Liver (tissue), 9 donors: Measurements from ENCODE around the gene CSF2. TPM values are rescaled to one million over a fixed set of nuclear protein-coding genes. Genes with fewer than 3 reads are reported as not detected.

ENCODE experiments used
- DNase-seq: peaks from one replicate; pipeline ENCODE4 v3.0.0-alpha.2; 2017; ENCODE audit warnings: low spot score
- H3K27ac ChIP-seq, 2 donors: one replicate each; pipeline ENCODE4 v1.7.0; 2013; ENCODE audit warnings: inconsistent platforms in 2 of 2, low read length in 2 of 2, control low read depth in 1 of 2, low read depth in 1 of 2, mild to moderate bottlenecking in 1 of 2
- H3K27me3 ChIP-seq, 4 donors: one replicate each; pipeline versions ENCODE4 v1.6.1 to v1.7.0; 2013; ENCODE audit warnings: low read length in 3 of 4, inconsistent platforms in 1 of 4, mild to moderate bottlenecking in 1 of 4, moderate library complexity in 1 of 4; ENCODE audit not compliant: control insufficient read depth in 4 of 4, insufficient read depth in 4 of 4
- H3K36me3 ChIP-seq, 4 donors: one replicate each; pipeline versions ENCODE4 v1.6.1 to v1.7.0; 2013; ENCODE audit warnings: low read length in 3 of 4, mild to moderate bottlenecking in 3 of 4, low read depth in 1 of 4, moderate library complexity in 1 of 4; ENCODE audit not compliant: control insufficient read depth in 4 of 4, insufficient read depth in 3 of 4
- H3K4me1 ChIP-seq, 4 donors: one replicate each; pipeline versions ENCODE4 v1.6.1 to v1.7.0; 2013; ENCODE audit warnings: low read length in 3 of 4, mild to moderate bottlenecking in 3 of 4, moderate library complexity in 1 of 4; ENCODE audit not compliant: control insufficient read depth in 4 of 4, insufficient read depth in 4 of 4
- H3K4me3 ChIP-seq, 3 donors: one replicate each; pipeline versions ENCODE4 v1.6.1 to v1.7.0; 2013; ENCODE audit warnings: low read length in 3 of 3, control low read depth in 1 of 3, low read depth in 1 of 3, mild to moderate bottlenecking in 1 of 3
- H3K9ac ChIP-seq, 2 donors: one replicate each; pipeline ENCODE4 v1.7.0; 2013; ENCODE audit warnings: low read length in 2 of 2, mild to moderate bottlenecking in 2 of 2, moderate library complexity in 2 of 2, control low read depth in 1 of 2, low read depth in 1 of 2
- H3K9me3 ChIP-seq, 4 donors: one replicate each; pipeline versions ENCODE4 v1.6.1 to v1.7.0; 2013; ENCODE audit warnings: low read length in 3 of 4; ENCODE audit not compliant: control insufficient read depth in 4 of 4
- ATF3 ChIP-seq: IDR thresholded peaks from 2 replicates; pipeline ENCODE4 v1.6.1; 2016; ENCODE audit warnings: antibody characterized with exemption
- EGR1 ChIP-seq, 2 donors: IDR thresholded peaks; 2 replicates each; pipeline ENCODE4 v1.6.1; 2016 to 2018; ENCODE audit warnings: antibody characterized with exemption in 2 of 2, low read depth in 2 of 2
- FOXA1 ChIP-seq: IDR thresholded peaks from 2 replicates; pipeline ENCODE4 v1.6.1; 2016; ENCODE audit warnings: antibody characterized with exemption
- FOXA2 ChIP-seq: IDR thresholded peaks from 2 replicates; pipeline ENCODE4 v1.6.1; 2016; ENCODE audit warnings: antibody characterized with exemption
- GABPA ChIP-seq, 2 donors: IDR thresholded peaks in 1 of 2; conservative IDR thresholded peaks in 1 of 2; 2 replicates each; pipeline ENCODE4 v1.6.1; 2016; ENCODE audit warnings: antibody characterized with exemption in 2 of 2, mild to moderate bottlenecking in 1 of 2, moderate library complexity in 1 of 2
- HNF4A ChIP-seq, 2 donors: conservative IDR thresholded peaks; 2 replicates each; pipeline ENCODE4 v1.6.1; 2016; ENCODE audit warnings: antibody characterized with exemption in 2 of 2, mild to moderate bottlenecking in 2 of 2
- JUND ChIP-seq, 2 donors: IDR thresholded peaks; 2 replicates each; pipeline ENCODE4 v1.6.1; 2016; ENCODE audit warnings: antibody characterized with exemption in 2 of 2
- MAX ChIP-seq: IDR thresholded peaks from 2 replicates; pipeline ENCODE4 v1.6.1; 2016; ENCODE audit warnings: antibody characterized with exemption
- NR2F2 ChIP-seq: IDR thresholded peaks from 2 replicates; pipeline ENCODE4 v1.6.1; 2016; ENCODE audit warnings: antibody characterized with exemption
- RAD21 ChIP-seq, 2 donors: IDR thresholded peaks; 2 replicates each; pipeline ENCODE4 v1.6.1; 2016; ENCODE audit warnings: antibody characterized with exemption in 2 of 2, mild to moderate bottlenecking in 2 of 2
- REST ChIP-seq: IDR thresholded peaks from 2 replicates; pipeline ENCODE4 v1.6.1; 2016; ENCODE audit warnings: antibody characterized with exemption, mild to moderate bottlenecking
- RXRA ChIP-seq, 2 donors: IDR thresholded peaks; 2 replicates each; pipeline ENCODE4 v1.6.1; 2017 to 2018; ENCODE audit warnings: antibody characterized with exemption in 2 of 2, mild to moderate bottlenecking in 1 of 2
- SP1 ChIP-seq: IDR thresholded peaks from 2 replicates; pipeline ENCODE4 v1.6.1; 2018; ENCODE audit warnings: antibody characterized with exemption, mild to moderate bottlenecking
- TAF1 ChIP-seq: conservative IDR thresholded peaks from 2 replicates; pipeline ENCODE4 v1.6.1; 2016; ENCODE audit warnings: antibody characterized with exemption, mild to moderate bottlenecking
- YY1 ChIP-seq: IDR thresholded peaks from 2 replicates; pipeline ENCODE4 v1.6.1; 2016; ENCODE audit warnings: antibody characterized with exemption, mild to moderate bottlenecking
- ZBTB33 ChIP-seq: IDR thresholded peaks from 2 replicates; pipeline ENCODE4 v1.6.1; 2016; ENCODE audit warnings: antibody characterized with exemption
- WGBS: extraction: QIAGEN DNeasy Blood & Tissue Kit; methylation state at CpG from one replicate; pipeline ENCODE4 v1.1.7; 2013; 5-methylcytosine and 5-hydroxymethylcytosine counted together
- polyA plus RNA-seq, 2 donors: library from polyadenylated mRNA; stranded (reverse) in 1 of 2; unstranded in 1 of 2; fragments of 200-250 nt in 1 of 2; fragments of >200 nt in 1 of 2; fragmentation: Nextera tagmentation in 1 of 2; extraction: Ambion mirVana in 1 of 2; gene quantifications; one replicate each; pipeline versions ENCODE4 v1.2.1 to v1.2.3, GENCODE V29; 2013 to 2015
- total RNA-seq, 2 donors: library from RNA; depleted of rRNA; stranded (reverse); fragments of >200 nt; gene quantifications; one replicate each; pipeline ENCODE4 v1.2.3, GENCODE V29; 2014
- donor health status: healthy.
- donor health status: healthy.
- donor health status: healthy.
- donor health status: healthy.
- donor health status: healthy.

Gene CSF2
- total and polyA plus RNA-seq, 4 donors, result not detected

GRCh38 chr5:132086277-132086794 lies 12.7 kb downstream of the CSF2 start:
- no peaks in the 10 kb centered on the region for H3K27me3 ChIP-seq
- no peaks in the 10 kb centered on the region for H3K36me3 ChIP-seq
- TF ChIP-seq FOXA1, result no peak
- TF ChIP-seq NR2F2, result peak; percentile 37
- H3K9ac ChIP-seq, result no peak overlapping the region
- no peak overlapping the region for H3K27ac ChIP-seq
- no peaks in the 10 kb centered on the region for H3K9me3 ChIP-seq
- no peak for DNase-seq
- no peak overlapping the region for H3K4me3 ChIP-seq
- no peaks in the 10 kb centered on the region for H3K4me1 ChIP-seq
- WGBS, result 76% methylated on average over 2 of the region's 2 CpGs

- H3K9ac ChIP-seq, result no peak overlapping the region
Observed at GRCh38 chr5:132087176-132087575, 13.6 kb downstream of the CSF2 start.

GRCh38 chr5:132087661-132088060 lies 14.1 kb downstream of the CSF2 start:
- Histone ChIP-seq H3K27me3 (no peaks in the 10 kb centered on the region), H3K4me1 (no peaks in the 10 kb centered on the region), H3K4me3 (no peak overlapping the region), H3K9ac (no peak overlapping the region), H3K9me3 (no peaks in the 10 kb centered on the region), H3K27ac (no peak overlapping the region), H3K36me3 (no peaks in the 10 kb centered on the region)
- WGBS, result 84% methylated on average over 8 of the region's 8 CpGs
- TF ChIP-seq RXRA (IDR thresholded peaks at IDR 0.05) (no peak), YY1 (no peak), SP1 (no peak), ZBTB33 (no peak), NR2F2 (no peak), FOXA2 (no peak), GABPA (IDR thresholded peaks at IDR 0.05 in 1 of 2, conservative IDR thresholded peaks at IDR 0.05 in 1 of 2) (no peak), EGR1 (IDR thresholded peaks at IDR 0.05; ENCODE audit: low read depth in 2 of 2) (no peak), REST (no peak), HNF4A (conservative IDR thresholded peaks at IDR 0.05) (no peak), RAD21 (IDR thresholded peaks at IDR 0.05) (no peak), MAX (no peak), FOXA1 (no peak), ATF3 (no peak), TAF1 (no peak), JUND (IDR thresholded peaks at IDR 0.05) (no peak)
- DNase-seq, result no peak

More at GRCh38 chr5:132087176-132087575, 13.6 kb downstream of the CSF2 start:
- no peak for DNase-seq
- no peaks in the 10 kb centered on the region for H3K36me3 ChIP-seq
- no peak overlapping the region for H3K4me3 ChIP-seq
- no peaks in the 10 kb centered on the region for H3K27me3 ChIP-seq
- WGBS, result 89% methylated on average over 6 of the region's 6 CpGs
- no peaks in the 10 kb centered on the region for H3K9me3 ChIP-seq
- H3K4me1 ChIP-seq, result no peaks in the 10 kb centered on the region
- H3K27ac ChIP-seq, result no peak overlapping the region
- no peak for TF ChIP-seq GABPA (IDR thresholded peaks at IDR 0.05 in 1 of 2, conservative IDR thresholded peaks at IDR 0.05 in 1 of 2)
- TF ChIP-seq ZBTB33, result no peak
- no peak for TF ChIP-seq NR2F2
- no peak for TF ChIP-seq FOXA1
